GM12878 (cell line): ENCODE results near the gene PYHIN1. TPM values are rescaled to one million over a fixed set of nuclear protein-coding genes. Genes with fewer than 3 reads are reported as not detected.

Experiments
- ATAC-seq: fragments of 200-7000 bp; cut with Tn5 transposase; 3 replicates; pipeline ENCODE4 v1.9.1; 2020; ENCODE audit warnings: mild to moderate bottlenecking, moderate library complexity
- Bru-seq: library from RNA; stranded (reverse); fragments of 400-500 nt; gene quantifications from one replicate; lab custom pipeline; 2021; lab: Mats Ljungman, UMichigan
- BruChase-seq, 2 experiments: library from RNA; stranded (reverse); fragments of 400-500 nt; gene quantifications; one replicate each; lab custom pipeline; 2021; lab: Mats Ljungman, UMichigan
- BruUV-seq: library from RNA; stranded (reverse); fragments of 400-500 nt; replicated peaks from 2 replicates; lab custom pipeline; 2021; lab: Mats Ljungman, UMichigan
- CTCF ChIA-PET: fragments of 300-600 bp; sonication (Branson Sonifier 250); formaldehyde crosslinking; extraction: SDS; loops from one replicate; lab custom pipeline; 2021; ENCODE audit warnings: inconsistent platforms; lab: Yijun Ruan, JAX
- POLR2A ChIA-PET: fragments of 350-600 bp; formaldehyde crosslinking; extraction: SDS; loops from one replicate; lab custom pipeline; 2021; ENCODE audit warnings: inconsistent platforms; lab: Charles Lee
- RAD21 ChIA-PET: fragments of 300-600 bp; sonication (Branson Sonifier 250); formaldehyde crosslinking; loops from one replicate; lab custom pipeline; 2023; ENCODE audit warnings: antibody characterized with exemption; ENCODE audit not compliant: unreplicated experiment; lab: Charles Lee
- SMC1A ChIA-PET: fragments of 300-600 bp; sonication (Branson Sonifier 250); formaldehyde crosslinking; loops from one replicate; lab custom pipeline; 2023; ENCODE audit not compliant: unreplicated experiment, uncharacterized antibody; lab: Charles Lee
- DNase-seq: peaks from one replicate; pipeline ENCODE4 v3.0.0-alpha.2; 2011; ENCODE audit warnings: low read depth, low spot score
- FAIRE-seq: peaks from 3 replicates; lab custom pipeline; 2011; peaks lifted over from hg19 to GRCh38; lab: Jason Lieb, UNC
- H2AFZ ChIP-seq: 2 replicates; pipeline ENCODE4 v1.6.0; 2011; ENCODE audit warnings: low read depth, low read length, control low read depth; ENCODE audit not compliant: control insufficient read depth
- H3K27ac ChIP-seq: 2 replicates; pipeline ENCODE4 v1.5.1; 2011; ENCODE audit warnings: control low read depth; ENCODE audit not compliant: control insufficient read depth, insufficient read depth
- H3K27me3 ChIP-seq, 2 experiments: replicated peaks in 1 of 2; 2 replicates each; pipeline versions ENCODE4 v1.6.0 to v1.6.1; 2011; ENCODE audit warnings: low read length in 1 of 2; ENCODE audit not compliant: control insufficient read depth in 2 of 2, insufficient read depth in 2 of 2
- H3K36me3 ChIP-seq, 2 experiments: 2 replicates each; pipeline ENCODE4 v1.5.1; 2011; ENCODE audit warnings: low read length in 1 of 2; ENCODE audit not compliant: control insufficient read depth in 2 of 2, insufficient read depth in 2 of 2
- H3K4me1 ChIP-seq: 2 replicates; pipeline ENCODE4 v1.6.1; 2011; ENCODE audit warnings: mild to moderate bottlenecking, low read length, moderate library complexity, mixed read lengths; ENCODE audit not compliant: control insufficient read depth, insufficient read depth
- H3K4me2 ChIP-seq: 2 replicates; pipeline ENCODE4 v1.6.0; 2011; ENCODE audit warnings: control low read depth; ENCODE audit not compliant: control insufficient read depth, insufficient read depth
- H3K4me3 ChIP-seq: fragments of 200-600 bp; sonication (generic); 2 replicates; pipeline ENCODE4 v1.5.1; 2016
- H3K79me2 ChIP-seq: 2 replicates; pipeline ENCODE4 v1.6.0; 2011; ENCODE audit warnings: low read length; ENCODE audit not compliant: control insufficient read depth, insufficient read depth
- H3K9ac ChIP-seq: 2 replicates; pipeline ENCODE4 v1.8.0; 2011; ENCODE audit warnings: low read length, control low read depth, mixed read lengths; ENCODE audit not compliant: control insufficient read depth, insufficient read depth
- H3K9me3 ChIP-seq: replicated peaks from 3 replicates; pipeline ENCODE4 v1.5.1; 2011; ENCODE audit warnings: mild to moderate bottlenecking, low read length; ENCODE audit not compliant: control insufficient read depth, insufficient read depth
- H4K20me1 ChIP-seq: 2 replicates; pipeline ENCODE4 v1.6.0; 2011; ENCODE audit not compliant: control insufficient read depth, insufficient read depth
- ASH2L ChIP-seq: fragments of 300-600, 200-600 bp; sonication (generic); IDR thresholded peaks from 2 replicates; pipeline ENCODE4 v1.6.1; 2017; ENCODE audit warnings: low read depth, mild to moderate bottlenecking, borderline replicate concordance
- ATF7 ChIP-seq: fragments of 450-650 bp; IDR thresholded peaks from 2 replicates; pipeline ENCODE4 v1.6.1; 2016; ENCODE audit warnings: low read depth, mild to moderate bottlenecking
- CREB1 ChIP-seq: IDR thresholded peaks from 2 replicates; pipeline ENCODE4 v1.6.1; 2012; ENCODE audit warnings: low read depth, mild to moderate bottlenecking, inconsistent platforms
- EP300 ChIP-seq, 2 experiments: fragments of 150-350 bp in 1 of 2; IDR thresholded peaks; 2 replicates each; pipeline ENCODE4 v1.6.1; 2011 to 2012; ENCODE audit warnings: low read depth in 2 of 2, low read length in 2 of 2, borderline replicate concordance in 1 of 2, improper control_type of control experiment in 1 of 2, inconsistent platforms in 1 of 2; ENCODE audit not compliant: control insufficient read depth in 1 of 2
- POLR2A ChIP-seq: IDR thresholded peaks from 2 replicates; pipeline ENCODE4 v1.6.1; 2011; ENCODE audit warnings: low read depth, mild to moderate bottlenecking, low read length
- RELA ChIP-seq: fragments of 450-650 bp; IDR thresholded peaks from 2 replicates; pipeline ENCODE4 v1.8.0; 2014; ENCODE audit warnings: borderline replicate concordance; ENCODE audit not compliant: partially characterized antibody
- RFX5 ChIP-seq: IDR thresholded peaks from 2 replicates; pipeline ENCODE4 v1.6.1; 2011; ENCODE audit warnings: low read depth, low read length, improper control_type of control experiment
- SP1 ChIP-seq: IDR thresholded peaks from one replicate; pipeline ENCODE4 v1.6.1; 2011; ENCODE audit warnings: low read depth, low read length
- TAF1 ChIP-seq: IDR thresholded peaks from 2 replicates; pipeline ENCODE4 v1.6.1; 2011; ENCODE audit warnings: mild to moderate bottlenecking, low read depth, low read length, borderline replicate concordance
- WGBS: methylation state at CpG from one replicate; pipeline ENCODE4 v1.1.6; 2016; ENCODE audit warnings: low lambda C conversion rate; ENCODE audit not compliant: insufficient replicate concordance, insufficient coverage; ENCODE audit errors: missing lambda C conversion rate; 5-methylcytosine and 5-hydroxymethylcytosine counted together
- in situ Hi-C: fragments of 300-500 bp; cut with MboI; formaldehyde crosslinking; loops from 9 replicates; pipeline ENCODE4 v1.14.3; 2018; ENCODE audit warnings: mixed read lengths
- intact Hi-C: fragments of 100-400 bp; cut with micrococcal nuclease; formaldehyde crosslinking; loops from one replicate; pipeline ENCODE4 v1.14.2; 2022; ENCODE audit not compliant: unreplicated experiment
- long read RNA-seq, 2 experiments: library from polyadenylated mRNA; unstranded; transcript quantifications; one replicate each; pipeline ENCODE4 v2.0.0, GENCODE V29; 2019 to 2020
- polyA minus RNA-seq, 3 experiments: library from RNA; depleted of rRNA, polyadenylated mRNA; stranded (reverse); fragments of >200 nt; gene quantifications; 2 replicates each; pipeline ENCODE4 v1.2.3, GENCODE V29; 2011
- polyA plus RNA-seq, 11 experiments: library from polyadenylated mRNA; depleted of rRNA in 4 of 11; unstranded in 6 of 11; stranded (reverse) in 5 of 11; fragments of >200 nt; fragmentation: Nextera tagmentation in 4 of 11; fragmentation: Illumina TruSeq in 1 of 11; extraction: Ambion mirVana in 4 of 11; extraction: Trizol in 1 of 11; gene quantifications; 1 replicate in 1 of 11; 2 replicates in 10 of 11; pipeline versions ENCODE4 v1.2.1 to v1.2.3, GENCODE V29; 2011 to 2016; ENCODE audit warnings: inconsistent platforms in 2 of 11, missing spikeins in 2 of 11, low read depth in 1 of 11
- total RNA-seq, 4 experiments: library from RNA; depleted of rRNA in 3 of 4; stranded (reverse); fragments of >200 nt in 3 of 4; fragmentation: Illumina TruSeq in 1 of 4; extraction: Trizol in 1 of 4; gene quantifications; 2 replicates each; pipeline versions ENCODE4 v1.2.1 to v1.2.3, GENCODE V29; 2013 to 2021
- TF ChIP-seq, protein P1 (sequence below): fragments of 450-650 bp; IDR thresholded peaks from 2 replicates; pipeline ENCODE4 v1.6.1; 2018; ENCODE audit warnings: borderline replicate concordance, mild to moderate bottlenecking; ENCODE audit not compliant: partially characterized antibody

Gene PYHIN1
- total RNA-seq (2013; cell fraction: nucleolus; rRNA removed), result 1.5 and 2.5 TPM in 2 replicates
- 0.34 and 0.82 TPM in 2 replicates for total RNA-seq (2014; rRNA removed)
- total RNA-seq (2014; rRNA removed; fragmentation: Illumina TruSeq; extraction: Trizol), result 0.49 and 0.88 TPM in 2 replicates
- 0.28 and 0.35 TPM in 2 replicates for total RNA-seq (2021)
- 0.91 TPM for polyA plus RNA-seq (2011; ENCODE audit: low read depth)
- 7.2 and 9.4 TPM in 2 replicates for polyA plus RNA-seq (2011; rRNA removed)
- polyA plus RNA-seq (2011; cell fraction: cytosol; rRNA removed), result 2.0 and 2.4 TPM in 2 replicates
- polyA plus RNA-seq (2011; cell fraction: nucleus; rRNA removed), result 6.5 and 7.2 TPM in 2 replicates
- polyA plus RNA-seq (2012), result 0.70 and 1.00 TPM in 2 replicates
- 0.46 and 0.53 TPM in 2 replicates for polyA plus RNA-seq (2014; fragmentation: Illumina TruSeq; extraction: Trizol)
- polyA plus RNA-seq (2014; fragmentation: Nextera tagmentation; extraction: Ambion mirVana), result under 1 TPM; 0.35 to 0.56 TPM
- 0.26 and 0.29 TPM in 2 replicates for polyA plus RNA-seq (2014; rRNA removed)
- under 1 TPM; 0.19 to 0.42 TPM for polyA plus RNA-seq (2016; fragmentation: Nextera tagmentation; extraction: Ambion mirVana)
- 4.1 and 5.2 TPM in 2 replicates for polyA minus RNA-seq (2011; rRNA and poly(A)+ RNA removed)
- 2.5 TPM in 1 of 2 replicates, not detected in the other for polyA minus RNA-seq (2011; cell fraction: cytosol; rRNA and poly(A)+ RNA removed)
- polyA minus RNA-seq (2011; cell fraction: nucleus; rRNA and poly(A)+ RNA removed), result 8.0 and 14.0 TPM in 2 replicates
- Bru-seq, nascent RNA, result percentile 31 among the genes with signal in this experiment
- BruChase-seq, experiment 1, labeled RNA remaining after a 6-hour chase, result percentile 19 among the genes with signal in this experiment
- percentile 22 among the genes with signal in this experiment for BruChase-seq, experiment 2, labeled RNA remaining after a 2-hour chase
- long read RNA-seq, experiment 1, partial matches to known transcripts, result 0 of 2 reads
- long read RNA-seq, experiment 1, other reads (novel, unspliced or antisense), result 2 of 2 reads
- long read RNA-seq, experiment 2, partial matches to known transcripts, result 6 of 7 reads
- long read RNA-seq, experiment 2, other reads (novel, unspliced or antisense), result 1 of 7 reads

DNA sequence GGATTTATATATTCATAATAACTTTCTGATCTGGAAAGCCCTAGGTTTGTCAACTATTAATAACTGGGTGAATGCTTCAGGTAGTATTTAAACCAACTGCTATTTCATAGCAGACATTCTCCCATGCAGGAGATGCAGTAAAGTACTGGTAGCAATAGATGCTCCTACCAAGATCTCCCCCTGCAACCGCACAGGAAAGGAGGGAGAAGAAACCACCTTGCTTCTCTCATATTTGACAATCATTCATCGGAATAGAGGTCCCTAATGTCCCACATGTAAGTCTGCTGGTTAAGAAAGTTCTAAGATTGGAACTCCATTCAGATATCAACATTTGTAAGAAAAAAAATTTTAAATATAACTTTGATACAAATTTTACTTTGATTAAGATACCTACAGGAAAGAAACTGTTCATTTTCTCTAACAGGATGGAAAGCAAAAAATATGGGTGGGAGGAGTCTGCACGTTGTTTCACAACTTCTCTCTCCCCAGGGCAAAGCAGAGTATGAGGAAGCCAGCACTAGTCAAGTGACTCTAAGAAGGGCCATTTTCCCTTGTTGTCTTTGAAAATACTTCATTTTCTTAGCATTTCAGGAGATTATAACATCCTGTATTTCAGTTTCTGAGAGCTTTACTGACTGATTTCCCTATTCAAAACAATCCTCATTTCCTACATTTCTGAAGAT, at the start of gene PYHIN1:
Gene PYHIN1, plus strand, starts transcription at position 498 of the 683 bp plus-strand sequence. CDS start 5,359 bp downstream, outside the sequence.
- BruUV-seq, result no TSS peak
- H3K4me2 ChIP-seq, result peak within 1 kb of the TSS; percentile 7; the same call in 1 of the 2 replicates
- H3K9ac ChIP-seq, result no peak within 1 kb of the TSS
- H3K4me3 ChIP-seq, result no peak within 1 kb of the TSS
- ChIA-PET CTCF (interaction anchor here (1.5 kb wide), 1 partner anchor 67 kb away, joined by 3 read pairs; no protein-coding TSS in a partner anchor), SMC1A (interaction anchor here (0.9 to 1.5 kb wide), 4 partner anchors 76 to 147 kb away, joined by 3 read pairs; no protein-coding TSS in a partner anchor), RAD21 (no interaction called here), POLR2A (no interaction called here)
- H2AFZ ChIP-seq, result no peak within 1 kb of the TSS
- DNase-seq, result no peak
- H3K4me1 ChIP-seq, result no peaks in the 10 kb centered on the region
- intact Hi-C loops, result loop anchor here (10.0 kb wide), 1 partner anchor 144 kb away; the partner anchor contains the start of gene AIM2
- 29% methylated on average over 3 of the region's 3 CpGs for WGBS
- no peaks in the 10 kb centered on the region for H3K27me3 ChIP-seq
- H4K20me1 ChIP-seq, result no peaks in the 10 kb centered on the region
- H3K27ac ChIP-seq, result no peak within 1 kb of the TSS
- in situ Hi-C loops, result loop anchor here (5.0 kb wide), 1 partner anchor 51 kb away; no protein-coding TSS in a partner anchor
- H3K36me3 ChIP-seq, result no peaks in the 10 kb centered on the region
- no peaks in the 10 kb centered on the region for H3K79me2 ChIP-seq
- TF ChIP-seq SP1 (no peak), CREB1 (no peak), TAF1 (no peak), EP300 (IDR thresholded peaks at IDR 0.05; ENCODE audit: borderline replicate concordance in 1 of 2, control insufficient read depth in 1 of 2, low read depth in 2 of 2, low read length in 2 of 2) (no peak), ATF7 (no peak), POLR2A (no peak), ASH2L (no peak), RFX5 (no peak), RELA (no peak)
- TF ChIP-seq, protein P1, sequence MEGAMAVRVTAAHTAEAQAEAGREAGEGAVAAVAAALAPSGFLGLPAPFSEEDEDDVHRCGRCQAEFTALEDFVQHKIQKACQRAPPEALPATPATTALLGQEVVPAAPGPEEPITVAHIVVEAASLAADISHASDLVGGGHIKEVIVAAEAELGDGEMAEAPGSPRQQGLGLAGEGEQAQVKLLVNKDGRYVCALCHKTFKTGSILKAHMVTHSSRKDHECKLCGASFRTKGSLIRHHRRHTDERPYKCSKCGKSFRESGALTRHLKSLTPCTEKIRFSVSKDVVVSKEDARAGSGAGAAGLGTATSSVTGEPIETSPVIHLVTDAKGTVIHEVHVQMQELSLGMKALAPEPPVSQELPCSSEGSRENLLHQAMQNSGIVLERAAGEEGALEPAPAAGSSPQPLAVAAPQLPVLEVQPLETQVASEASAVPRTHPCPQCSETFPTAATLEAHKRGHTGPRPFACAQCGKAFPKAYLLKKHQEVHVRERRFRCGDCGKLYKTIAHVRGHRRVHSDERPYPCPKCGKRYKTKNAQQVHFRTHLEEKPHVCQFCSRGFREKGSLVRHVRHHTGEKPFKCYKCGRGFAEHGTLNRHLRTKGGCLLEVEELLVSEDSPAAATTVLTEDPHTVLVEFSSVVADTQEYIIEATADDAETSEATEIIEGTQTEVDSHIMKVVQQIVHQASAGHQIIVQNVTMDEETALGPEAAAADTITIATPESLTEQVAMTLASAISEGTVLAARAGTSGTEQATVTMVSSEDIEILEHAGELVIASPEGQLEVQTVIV, result no peak
- FAIRE-seq, result no peak
- ATAC-seq, result peak; percentile 53; the same call in 2 of the 3 replicates
- H3K9me3 ChIP-seq, result no peaks in the 10 kb centered on the region; the same call in 2 of the 3 replicates
